Suprapubic skin (tissue), 3 donors: ENCODE measurements around the gene GRID1.

ENCODE experiments used
- CTCF ChIP-seq, 2 donors: fragments of 200-600 bp in 1 of 2; fragments of 450-650 bp in 1 of 2; sonication (generic) in 1 of 2; IDR thresholded peaks; one replicate each; pipeline ENCODE4 v1.5.1; 2016 to 2019; ENCODE audit warnings: antibody characterized with exemption in 2 of 2, mild to moderate bottlenecking in 1 of 2, moderate library complexity in 1 of 2
- POLR2A ChIP-seq, 2 donors: fragments of 450-650 bp; IDR thresholded peaks; one replicate each; pipeline ENCODE4 v1.6.1; 2017; ENCODE audit warnings: antibody characterized with exemption in 2 of 2, mild to moderate bottlenecking in 2 of 2, moderate library complexity in 2 of 2

GRCh38 chr10:85847085-85847484 is 519.5 kb downstream of the GRID1 start:
- TF ChIP-seq CTCF (IDR thresholded peaks at IDR 0.05) (no peak), POLR2A (IDR thresholded peaks at IDR 0.05) (no peak)
